RWPE1 (cell line): ENCODE measurements around the gene COBL.

Source experiments
- CTCF ChIA-PET: fragments of 350-600 bp; sonication (Branson Sonifier 250); formaldehyde crosslinking; extraction: SDS; loops from one replicate; lab custom pipeline; 2021; lab: Yijun Ruan, JAX
- POLR2A ChIA-PET: fragments of 400-600 bp; formaldehyde crosslinking; extraction: SDS; loops from one replicate; lab custom pipeline; 2020; ENCODE audit warnings: antibody characterized with exemption; ENCODE audit not compliant: low non-redundant PET; lab: Yijun Ruan, JAX
- DNase-seq: peaks from one replicate; pipeline ENCODE4 v3.0.0; 2012; ENCODE audit warnings: low spot score
- H3K27ac ChIP-seq: fragments of 450-650 bp; 2 replicates; pipeline ENCODE4 v1.5.1; 2017
- TF ChIP-seq, protein P1 (sequence below): fragments of 450-650 bp; conservative IDR thresholded peaks from 2 replicates; pipeline ENCODE4 v1.5.1; 2017; ENCODE audit warnings: low read depth, mild to moderate bottlenecking

The COBL gene

GRCh38 chr7:51274955-51275354, 41.7 kb downstream of the COBL start:
- POLR2A ChIA-PET: no interaction called here
- CTCF ChIA-PET: no interaction called here

DNA sequence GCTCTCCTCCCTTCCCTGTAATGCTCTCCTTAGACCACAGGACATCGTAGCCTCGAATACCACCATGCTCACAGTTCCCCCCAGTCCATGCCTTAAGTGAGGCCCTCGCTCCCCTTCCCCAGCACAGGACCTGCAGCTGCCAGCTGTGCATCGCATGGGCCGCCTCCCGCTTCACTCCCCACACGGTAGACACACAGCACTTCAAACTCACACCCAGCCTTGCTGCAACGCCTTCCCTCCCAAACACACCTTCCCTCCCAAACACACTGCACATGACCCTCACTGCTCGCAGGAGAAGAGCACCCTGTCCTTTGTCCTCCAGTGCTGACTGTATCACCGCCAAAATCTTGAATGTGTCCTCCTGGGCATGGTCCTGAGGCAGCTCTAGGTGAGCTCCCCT, 42.6 kb downstream of the COBL start:
- CTCF ChIA-PET: no interaction called here
- TF ChIP-seq, protein P1, sequence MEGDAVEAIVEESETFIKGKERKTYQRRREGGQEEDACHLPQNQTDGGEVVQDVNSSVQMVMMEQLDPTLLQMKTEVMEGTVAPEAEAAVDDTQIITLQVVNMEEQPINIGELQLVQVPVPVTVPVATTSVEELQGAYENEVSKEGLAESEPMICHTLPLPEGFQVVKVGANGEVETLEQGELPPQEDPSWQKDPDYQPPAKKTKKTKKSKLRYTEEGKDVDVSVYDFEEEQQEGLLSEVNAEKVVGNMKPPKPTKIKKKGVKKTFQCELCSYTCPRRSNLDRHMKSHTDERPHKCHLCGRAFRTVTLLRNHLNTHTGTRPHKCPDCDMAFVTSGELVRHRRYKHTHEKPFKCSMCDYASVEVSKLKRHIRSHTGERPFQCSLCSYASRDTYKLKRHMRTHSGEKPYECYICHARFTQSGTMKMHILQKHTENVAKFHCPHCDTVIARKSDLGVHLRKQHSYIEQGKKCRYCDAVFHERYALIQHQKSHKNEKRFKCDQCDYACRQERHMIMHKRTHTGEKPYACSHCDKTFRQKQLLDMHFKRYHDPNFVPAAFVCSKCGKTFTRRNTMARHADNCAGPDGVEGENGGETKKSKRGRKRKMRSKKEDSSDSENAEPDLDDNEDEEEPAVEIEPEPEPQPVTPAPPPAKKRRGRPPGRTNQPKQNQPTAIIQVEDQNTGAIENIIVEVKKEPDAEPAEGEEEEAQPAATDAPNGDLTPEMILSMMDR: no peak
- DNase-seq: no peak
- no peak overlapping the region for H3K27ac ChIP-seq
- POLR2A ChIA-PET: interaction anchor here (0.5 kb wide), 1 partner anchor 133 kb away, joined by 3 read pairs; no protein-coding TSS in a partner anchor

More at GRCh38 chr7:51274955-51275354, 41.7 kb downstream of the COBL start:
- DNase-seq: no peak
- TF ChIP-seq, protein P1: no peak
- H3K27ac ChIP-seq: no peak overlapping the region

GRCh38 chr7:51273360-51273759, 43.2 kb downstream of the COBL start:
- H3K27ac ChIP-seq: no peak overlapping the region
- DNase-seq: no peak
- ChIA-PET CTCF (no interaction called here), POLR2A (no interaction called here)
- TF ChIP-seq, protein P1: no peak

- ChIA-PET POLR2A (no interaction called here), CTCF (no interaction called here)
- TF ChIP-seq, protein P1: no peak
- no peak for DNase-seq
- H3K27ac ChIP-seq: no peak overlapping the region
These were observed 45.6 kb downstream of the COBL start for GRCh38 chr7:51270965-51271364.

DNA sequence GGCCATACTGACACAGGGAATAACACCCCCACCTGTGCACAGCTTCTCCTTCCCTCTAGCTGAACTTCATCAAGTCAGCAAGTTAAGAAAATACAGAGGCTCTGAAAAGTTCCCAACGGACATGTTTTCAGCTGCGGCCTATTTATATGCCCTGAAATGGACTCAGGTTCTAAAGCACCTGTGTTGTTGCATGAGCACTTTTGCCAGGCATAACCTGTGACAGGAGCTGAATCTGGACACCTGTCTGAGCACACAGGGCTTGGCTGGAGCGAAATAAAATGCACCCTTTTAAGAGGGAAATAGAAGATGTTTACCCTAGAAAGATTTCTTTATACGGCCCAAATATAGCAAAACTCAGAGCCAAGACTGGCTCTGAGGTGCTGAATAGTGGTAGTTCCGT, 46.7 kb downstream of the COBL start:
- TF ChIP-seq, protein P1: no peak
- DNase-seq: no peak
- ChIA-PET POLR2A (no interaction called here), CTCF (no interaction called here)
- no peak overlapping the region for H3K27ac ChIP-seq

- no peak for DNase-seq
- ChIA-PET CTCF (no interaction called here), POLR2A (no interaction called here)
- no peak overlapping the region for H3K27ac ChIP-seq
- TF ChIP-seq, protein P1: no peak
These were observed 47.3 kb downstream of the COBL start for GRCh38 chr7:51269321-51269720.
